COLO668 (cell line): ENCODE data around the gene MED27.
A peak's percentile ranks its signal among the peaks of the same experiment; 100 is the strongest.

Experiments
- DNase-seq: peaks from one replicate; lab custom pipeline; 2025; ENCODE audit not compliant: unreplicated experiment; lab: John Stamatoyannopoulos, UW

Gene MED27

GRCh38 chr9:131840751-131841702 is 238.6 kb downstream of the MED27 start:
- no peak for DNase-seq

GRCh38 chr9:131840220-131840619 is 239.4 kb downstream of the MED27 start:
- no peak for DNase-seq

- no peak for DNase-seq
Measured at GRCh38 chr9:131839281-131840084, 240.2 kb downstream of the MED27 start.

GRCh38 chr9:131838530-131839280 is 241.0 kb downstream of the MED27 start:
- DNase-seq: no peak

GRCh38 chr9:131837836-131838235 is 241.8 kb downstream of the MED27 start:
- no peak for DNase-seq

- DNase-seq: peak; percentile 62
Measured at GRCh38 chr9:131837316-131837715, 242.4 kb downstream of the MED27 start.

- DNase-seq: no peak
Measured at GRCh38 chr9:131836607-131837315, 242.9 kb downstream of the MED27 start.

- DNase-seq: no peak
Measured at GRCh38 chr9:131836021-131836420, 243.6 kb downstream of the MED27 start.

- DNase-seq: no peak
Measured at GRCh38 chr9:131835151-131835910, 244.3 kb downstream of the MED27 start.

- DNase-seq: no peak
Measured at GRCh38 chr9:131834721-131835120, 244.9 kb downstream of the MED27 start.

GRCh38 chr9:131833906-131834305 is 245.8 kb downstream of the MED27 start:
- no peak for DNase-seq

GRCh38 chr9:131833083-131833482 is 246.6 kb downstream of the MED27 start:
- no peak for DNase-seq

GRCh38 chr9:131831380-131832165 is 248.1 kb downstream of the MED27 start:
- DNase-seq: no peak

GRCh38 chr9:131827821-131828369 is 251.8 kb downstream of the MED27 start:
- DNase-seq: no peak

GRCh38 chr9:131826966-131827525 is 252.6 kb downstream of the MED27 start:
- no peak for DNase-seq

GRCh38 chr9:131826053-131826452 is 253.6 kb downstream of the MED27 start:
- no peak for DNase-seq

GRCh38 chr9:131824953-131825495 is 254.6 kb downstream of the MED27 start:
- DNase-seq: no peak

GRCh38 chr9:131824155-131824594 is 255.5 kb downstream of the MED27 start:
- DNase-seq: no peak
